ENCODE data around the gene DES. TPM values are rescaled to one million over a fixed set of nuclear protein-coding genes. Genes with fewer than 3 reads are reported as not detected.

Gene DES
- total RNA-seq, 1 donor from 2014 or later, result not detected

- Histone ChIP-seq H4K20me1 (ENCODE audit: low read depth) (no peaks in the 10 kb centered on the region), H3K4me2 (no peak overlapping the region), H2AFZ (replicated peaks) (no peak overlapping the region), H3K4me1 (peaks cover 2% of the 10 kb centered on the region), H3F3A (ENCODE audit: low read depth) (peaks cover under 1% of the 10 kb centered on the region), H3K9me3 (ENCODE audit: low read depth) (no peaks in the 10 kb centered on the region), H3K27ac (no peak overlapping the region), H3K27me3 (no peaks in the 10 kb centered on the region), H3K4me3 (no peak overlapping the region), H3K36me3 (no peaks in the 10 kb centered on the region), H3K79me2 (ENCODE audit: low read depth) (no peaks in the 10 kb centered on the region), H3K9ac (no peak overlapping the region)
- H3K27ac Mint-ChIP-seq, result no peak overlapping the region
- no peaks in the 10 kb centered on the region for H3K36me3 Mint-ChIP-seq
- peaks cover 12% of the 10 kb centered on the region for H3K27me3 Mint-ChIP-seq (ENCODE audit: insufficient read depth, low read depth)
- TF ChIP-seq EZH2 (IDR thresholded peaks at IDR 0.05), result no peak
- TF ChIP-seq EZH2phosphoT487 (IDR thresholded peaks at IDR 0.05), result no peak
- TF ChIP-seq CTCF (IDR thresholded peaks at IDR 0.05), result no peak
- peaks cover 3% of the 10 kb centered on the region for H3K9me3 Mint-ChIP-seq
- peaks cover 10% of the 10 kb centered on the region for H3K4me1 Mint-ChIP-seq
- DNase-seq (ENCODE audit: low spot score), result no peak
- H3K4me3 Mint-ChIP-seq, result no peak overlapping the region
Measured at GRCh38 chr2:219396863-219397457, 21.2 kb upstream of the DES start.

- peaks cover 9% of the 10 kb centered on the region for H3K4me1 ChIP-seq
- no peak overlapping the region for H3K4me2 ChIP-seq
- H3K4me1 Mint-ChIP-seq, result peaks cover 21% of the 10 kb centered on the region
- H3K9me3 Mint-ChIP-seq, result no peaks in the 10 kb centered on the region
- no peaks in the 10 kb centered on the region for H3K36me3 ChIP-seq
- H3K27ac Mint-ChIP-seq, result no peak overlapping the region
- peaks cover 8% of the 10 kb centered on the region for H3K27me3 Mint-ChIP-seq (ENCODE audit: insufficient read depth, low read depth)
- no peak overlapping the region for H3K9ac ChIP-seq
- peaks cover 8% of the 10 kb centered on the region for H3K27me3 ChIP-seq
- no peak overlapping the region for H2AFZ ChIP-seq (replicated peaks)
- H3K79me2 ChIP-seq (ENCODE audit: low read depth), result no peaks in the 10 kb centered on the region
- no peak overlapping the region for H3K4me3 ChIP-seq
- no peak for DNase-seq (ENCODE audit: low spot score)
- no peaks in the 10 kb centered on the region for H3K9me3 ChIP-seq (ENCODE audit: low read depth)
- peaks cover 9% of the 10 kb centered on the region for H3F3A ChIP-seq (ENCODE audit: low read depth)
- no peak overlapping the region for H3K27ac ChIP-seq
- H4K20me1 ChIP-seq (ENCODE audit: low read depth), result no peaks in the 10 kb centered on the region
- TF ChIP-seq EZH2 (IDR thresholded peaks at IDR 0.05), result no peak
- no peak for TF ChIP-seq EZH2phosphoT487 (IDR thresholded peaks at IDR 0.05)
- TF ChIP-seq CTCF (IDR thresholded peaks at IDR 0.05), result no peak
- no peak overlapping the region for H3K4me3 Mint-ChIP-seq
- no peaks in the 10 kb centered on the region for H3K36me3 Mint-ChIP-seq
Measured at GRCh38 chr2:219398721-219399363, 19.3 kb upstream of the DES start.

- peaks cover 14% of the 10 kb centered on the region for H3K4me1 ChIP-seq
- Mint-ChIP-seq H3K4me1 (peaks cover 23% of the 10 kb centered on the region), H3K27ac (no peak overlapping the region), H3K4me3 (no peak overlapping the region), H3K36me3 (no peaks in the 10 kb centered on the region), H3K9me3 (no peaks in the 10 kb centered on the region), H3K27me3 (ENCODE audit: insufficient read depth, low read depth) (peaks cover 7% of the 10 kb centered on the region)
- H3F3A ChIP-seq (ENCODE audit: low read depth), result peaks cover 12% of the 10 kb centered on the region
- H4K20me1 ChIP-seq (ENCODE audit: low read depth), result no peaks in the 10 kb centered on the region
- H3K79me2 ChIP-seq (ENCODE audit: low read depth), result no peaks in the 10 kb centered on the region
- H3K4me3 ChIP-seq, result no peak overlapping the region
- peaks cover 9% of the 10 kb centered on the region for H3K27me3 ChIP-seq
- no peak overlapping the region for H2AFZ ChIP-seq (replicated peaks)
- no peaks in the 10 kb centered on the region for H3K36me3 ChIP-seq
- H3K9ac ChIP-seq, result no peak overlapping the region
- no peak overlapping the region for H3K27ac ChIP-seq
- H3K4me2 ChIP-seq, result no peak overlapping the region
- no peaks in the 10 kb centered on the region for H3K9me3 ChIP-seq (ENCODE audit: low read depth)
- TF ChIP-seq EZH2 (IDR thresholded peaks at IDR 0.05) (no peak), CTCF (IDR thresholded peaks at IDR 0.05) (no peak), EZH2phosphoT487 (IDR thresholded peaks at IDR 0.05) (no peak)
- DNase-seq (ENCODE audit: low spot score), result no peak
Measured at GRCh38 chr2:219399716-219400478, 18.3 kb upstream of the DES start.
